8988T (cell line): ENCODE measurements around the gene LILRA1.
"Not testable (repeated sequence)": the region's sequence is repeated elsewhere in the genome, so short reads cannot be mapped to it uniquely, and the experiment has no call there.

Experiments
- DNase-seq: peaks from one replicate; pipeline ENCODE4 v3.0.0; 2011

LILRA1 gene

DNA sequence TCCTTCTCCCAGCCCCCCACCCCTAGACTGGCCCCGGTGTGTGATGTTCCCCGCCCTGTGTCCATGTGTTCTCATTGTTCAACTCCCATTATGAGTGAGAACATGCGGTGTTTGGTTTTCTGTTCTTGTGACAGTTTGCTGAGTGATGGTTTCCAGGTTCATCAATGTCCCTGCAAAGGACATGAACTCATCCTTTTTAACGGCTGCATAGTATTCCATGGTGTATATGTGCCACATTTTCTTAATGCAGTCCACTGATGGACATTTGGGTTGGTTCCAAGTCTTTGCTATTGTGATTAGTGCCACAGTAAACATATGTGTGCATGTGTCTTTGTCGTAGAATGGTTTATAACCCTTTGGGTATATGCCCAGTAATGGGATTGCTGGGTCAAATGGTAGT lies 15.2 kb upstream of the LILRA1 start:
- not testable (repeated sequence) for DNase-seq

DNA sequence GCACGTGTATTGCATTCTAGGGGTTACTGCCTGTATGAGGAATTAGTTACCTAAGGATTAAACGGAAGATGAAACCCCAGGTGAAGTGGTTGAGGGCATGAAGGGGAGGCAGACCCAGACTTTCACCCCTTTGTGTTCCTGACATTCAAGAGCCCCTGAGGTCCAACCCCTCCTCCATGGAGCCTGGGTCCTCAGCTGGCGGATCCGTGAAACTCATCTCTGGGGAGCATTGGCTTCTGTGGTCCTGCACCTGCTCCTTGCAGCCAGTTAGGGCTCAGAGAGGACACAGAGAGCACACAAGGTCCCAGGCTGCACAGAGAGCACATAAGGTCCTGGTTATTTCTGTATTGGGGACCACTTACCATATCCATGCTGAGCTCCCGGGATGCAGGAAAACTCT lies 7.0 kb upstream of the LILRA1 start:
- no peak for DNase-seq

DNA sequence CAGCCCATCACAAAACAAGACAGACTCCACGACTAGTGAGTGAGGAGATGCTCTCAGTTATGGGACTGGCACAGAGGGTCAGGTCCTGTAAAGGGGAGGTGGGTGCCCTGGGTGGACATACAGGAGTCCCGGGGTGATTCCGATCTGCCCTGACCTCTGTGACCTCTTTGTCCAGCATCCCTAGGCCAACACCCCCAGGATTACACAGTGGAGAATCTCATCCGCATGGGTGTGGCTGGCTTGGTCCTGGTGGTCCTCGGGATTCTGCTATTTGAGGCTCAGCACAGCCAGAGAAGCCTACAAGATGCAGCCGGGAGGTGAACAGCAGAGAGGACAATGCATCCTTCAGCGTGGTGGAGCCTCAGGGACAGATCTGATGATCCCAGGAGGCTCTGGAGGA lies 6.4 kb upstream of the LILRA1 start:
- DNase-seq: no peak

DNA sequence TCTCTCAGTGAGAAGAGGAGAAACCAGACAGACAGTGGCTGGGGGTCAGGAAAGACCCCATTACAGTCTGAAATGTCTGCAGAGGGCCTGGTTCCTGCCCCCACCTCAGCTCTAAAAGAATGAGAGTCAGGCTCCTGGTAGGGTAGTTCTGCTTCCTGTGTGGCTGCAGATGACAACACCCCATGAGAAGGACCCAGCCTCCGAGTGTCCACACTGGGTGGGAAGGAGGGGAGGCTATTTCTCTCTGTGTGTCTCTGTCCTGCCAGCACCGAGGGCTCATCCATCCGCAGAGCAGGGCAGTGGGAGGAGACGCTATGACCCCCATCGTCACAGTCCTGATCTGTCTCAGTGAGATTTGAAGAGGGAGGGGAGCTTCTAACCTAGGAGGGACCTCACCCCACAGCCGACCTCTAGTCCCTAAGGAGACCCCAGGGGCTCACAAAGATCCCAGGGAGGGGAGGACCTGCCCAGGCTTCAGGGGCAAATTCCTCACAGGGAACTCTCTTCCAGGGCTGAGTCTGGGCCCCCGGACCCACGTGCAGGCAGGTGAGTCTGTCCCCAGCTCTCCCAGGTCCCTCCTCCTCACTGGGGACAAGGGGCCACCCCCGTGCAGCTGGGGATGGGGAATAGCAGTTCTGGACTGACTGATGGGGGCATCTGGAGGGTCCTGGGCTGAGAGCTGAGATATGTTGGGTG lies 647 bp downstream of the LILRA1 start:
- not testable (repeated sequence) for DNase-seq

DNA sequence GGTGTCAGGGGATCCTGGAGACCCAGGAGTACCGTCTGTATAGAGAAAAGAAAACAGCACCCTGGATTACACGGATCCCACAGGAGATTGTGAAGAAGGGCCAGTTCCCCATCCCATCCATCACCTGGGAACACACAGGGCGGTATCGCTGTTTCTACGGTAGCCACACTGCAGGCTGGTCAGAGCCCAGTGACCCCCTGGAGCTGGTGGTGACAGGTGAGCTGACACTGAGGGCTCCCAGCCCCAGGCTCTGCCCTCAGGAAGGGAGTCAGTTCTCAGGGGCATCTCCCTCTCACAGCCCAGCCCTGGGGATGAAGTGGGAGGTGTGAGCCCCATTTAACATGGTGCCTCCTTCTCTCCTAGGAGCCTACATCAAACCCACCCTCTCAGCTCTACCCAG lies 1.3 kb downstream of the LILRA1 start:
- no peak for DNase-seq

DNA sequence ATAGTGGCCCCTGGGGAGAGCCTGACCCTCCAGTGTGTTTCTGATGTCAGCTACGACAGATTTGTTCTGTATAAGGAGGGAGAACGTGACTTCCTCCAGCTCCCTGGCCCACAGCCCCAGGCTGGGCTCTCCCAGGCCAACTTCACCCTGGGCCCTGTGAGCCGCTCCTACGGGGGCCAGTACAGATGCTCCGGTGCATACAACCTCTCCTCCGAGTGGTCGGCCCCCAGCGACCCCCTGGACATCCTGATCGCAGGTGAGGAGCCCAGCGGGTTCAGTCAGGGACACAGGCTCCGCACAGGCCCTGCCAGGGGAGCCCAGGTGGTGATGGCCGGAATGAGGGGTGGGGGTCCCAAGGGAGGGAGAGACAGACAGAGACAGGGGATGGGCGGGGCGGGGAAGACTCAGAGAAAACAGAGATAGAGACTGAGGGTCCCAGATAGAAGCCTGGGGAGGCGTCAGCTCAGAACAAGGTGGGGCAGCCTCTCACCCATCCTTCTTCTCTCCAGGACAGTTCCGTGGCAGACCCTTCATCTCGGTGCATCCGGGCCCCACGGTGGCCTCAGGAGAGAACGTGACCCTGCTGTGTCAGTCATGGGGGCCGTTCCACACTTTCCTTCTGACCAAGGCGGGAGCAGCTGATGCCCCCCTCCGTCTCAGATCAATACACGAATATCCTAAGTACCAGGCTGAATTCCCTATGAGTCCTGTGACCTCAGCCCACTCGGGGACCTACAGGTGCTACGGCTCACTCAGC lies 2.4 kb downstream of the LILRA1 start:
- not testable (repeated sequence) for DNase-seq

DNA sequence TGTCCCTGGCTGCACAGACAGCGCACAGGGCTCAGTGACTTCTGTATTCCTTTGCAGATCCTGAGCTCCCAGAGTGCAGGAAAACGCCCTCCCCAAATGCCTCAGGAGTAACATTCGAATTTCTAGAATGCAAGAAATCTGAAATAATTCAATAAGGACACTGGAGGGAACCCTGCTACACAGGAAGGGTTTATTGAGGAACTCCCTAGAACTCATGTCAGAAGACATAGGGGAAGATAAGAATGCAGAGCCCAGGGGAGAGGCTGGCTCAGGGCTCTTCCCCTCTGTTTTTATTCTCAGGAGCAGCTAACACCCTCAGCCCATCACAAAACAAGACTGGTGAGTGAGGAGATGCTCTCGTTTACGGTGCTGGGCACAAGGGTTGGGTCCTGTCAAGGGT lies 6.8 kb downstream of the LILRA1 start:
- DNase-seq: no peak

DNA sequence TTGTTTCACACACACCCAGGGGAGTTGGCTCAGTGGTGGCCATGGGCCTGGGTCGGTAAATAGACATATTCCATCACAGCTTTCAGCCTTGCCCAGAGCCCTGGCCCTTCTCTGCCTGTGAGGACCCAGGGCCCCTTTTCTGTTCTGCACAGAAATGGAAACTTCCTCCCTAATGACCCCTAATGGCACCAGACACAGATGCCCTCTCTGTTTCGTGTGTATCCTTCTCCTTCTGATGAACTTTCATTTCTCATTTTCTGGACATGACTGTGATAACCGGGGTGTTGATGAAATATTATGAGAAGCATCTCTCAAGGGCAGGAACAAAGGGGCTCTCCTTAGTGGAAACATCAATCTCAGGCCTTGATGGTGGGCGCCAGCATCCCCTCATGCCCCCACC lies 12.8 kb downstream of the LILRA1 start:
- no peak for DNase-seq

DNA sequence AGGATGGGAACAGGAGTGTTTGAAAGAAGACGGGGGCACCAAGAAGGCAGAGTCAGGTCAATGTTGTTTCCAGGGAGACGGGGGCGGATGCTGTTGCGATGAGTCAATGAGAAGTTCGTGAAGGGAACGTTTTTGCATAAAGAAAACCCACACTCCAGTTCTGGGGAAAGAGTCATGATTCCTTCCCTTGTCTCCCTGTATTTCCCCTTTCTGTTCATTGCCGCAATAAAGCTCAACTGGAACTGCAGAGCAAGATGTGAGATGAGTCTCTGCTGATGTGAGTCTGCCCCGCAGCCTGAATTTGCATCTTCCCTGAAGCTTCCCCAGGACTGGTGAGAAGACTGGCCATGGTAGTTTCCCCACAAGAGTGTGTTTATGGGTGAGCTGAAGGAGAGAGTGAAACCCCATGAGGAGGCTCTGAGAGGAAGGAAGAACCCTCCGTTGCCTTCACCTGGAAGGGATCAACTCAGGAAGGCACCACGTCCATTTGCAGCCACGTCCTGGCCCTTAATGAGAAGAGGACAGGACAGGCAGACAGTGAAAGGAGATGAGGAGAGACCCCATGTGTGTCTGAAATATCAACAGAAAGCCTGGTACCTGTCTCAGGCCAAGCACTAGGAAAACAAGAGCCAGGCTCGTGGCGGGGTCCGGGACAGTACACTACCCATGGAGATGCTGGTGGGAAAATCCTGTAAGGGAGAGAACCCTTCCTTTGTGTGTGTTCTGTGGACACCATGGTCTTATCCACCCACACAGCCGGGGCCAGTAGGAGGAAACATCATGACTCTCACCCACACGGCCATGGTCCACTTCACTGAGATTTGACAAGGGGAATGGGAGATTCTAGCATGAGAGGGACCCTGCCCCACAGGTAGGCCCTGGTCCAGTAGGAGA lies 13.7 kb downstream of the LILRA1 start:
- DNase-seq: no peak

DNA sequence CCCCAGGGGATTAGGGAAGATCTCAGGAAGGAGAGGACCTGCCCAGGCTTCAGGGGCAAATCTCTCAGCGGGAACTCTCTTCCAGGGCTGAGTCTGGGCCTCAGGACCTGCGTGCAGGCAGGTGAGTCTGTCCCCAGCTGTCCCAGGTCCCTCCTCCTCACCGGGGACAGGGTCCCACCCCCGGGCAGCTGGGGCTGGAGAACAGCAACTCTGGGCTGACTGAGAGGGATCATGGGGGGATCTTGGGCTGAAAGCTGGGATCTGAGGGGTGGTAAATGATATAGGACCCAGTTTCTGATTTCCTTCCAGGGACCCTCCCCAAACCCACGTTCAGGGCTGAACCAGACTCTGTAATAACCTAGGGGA lies 14.3 kb downstream of the LILRA1 start:
- DNase-seq: no peak

DNA sequence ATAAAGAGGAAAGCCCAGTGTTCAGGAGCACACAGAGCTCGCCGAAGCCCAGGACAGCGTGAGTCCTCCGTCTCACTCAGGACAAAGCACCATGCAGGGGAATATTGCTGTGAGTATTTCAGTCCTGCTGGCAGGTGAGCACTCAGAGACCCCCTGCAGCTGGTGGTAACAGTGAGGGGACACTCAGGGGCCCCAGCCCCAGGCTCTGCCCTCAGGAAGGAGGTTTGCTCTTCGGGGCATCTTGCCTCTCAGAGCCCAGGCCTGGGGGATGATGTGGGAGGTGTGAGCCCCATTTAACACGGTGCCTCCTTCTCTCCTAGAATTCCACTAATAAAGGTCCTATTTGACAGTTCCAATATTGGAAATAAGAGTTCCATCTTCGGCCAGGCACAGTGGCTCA lies 14.8 kb downstream of the LILRA1 start:
- no peak for DNase-seq

DNA sequence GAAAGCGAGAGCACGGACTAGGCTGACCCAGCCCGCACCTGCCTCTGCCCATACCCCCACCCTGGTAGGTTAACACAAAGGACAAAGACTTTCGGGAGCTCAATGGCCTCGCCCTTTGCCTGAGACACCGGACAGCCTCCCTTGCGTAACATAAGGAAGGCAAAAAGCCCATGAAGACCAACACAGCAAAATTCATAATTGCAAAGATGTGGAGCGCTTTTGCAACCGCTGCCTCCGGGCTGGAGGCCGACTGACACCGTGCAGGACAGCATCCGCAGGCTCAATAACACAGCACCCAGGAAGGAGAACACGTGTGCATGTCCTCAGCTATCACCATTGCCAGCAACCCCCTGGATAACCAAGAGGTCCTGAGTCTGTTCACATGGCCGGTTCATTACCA lies 15.4 kb downstream of the LILRA1 start:
- no peak for DNase-seq

DNA sequence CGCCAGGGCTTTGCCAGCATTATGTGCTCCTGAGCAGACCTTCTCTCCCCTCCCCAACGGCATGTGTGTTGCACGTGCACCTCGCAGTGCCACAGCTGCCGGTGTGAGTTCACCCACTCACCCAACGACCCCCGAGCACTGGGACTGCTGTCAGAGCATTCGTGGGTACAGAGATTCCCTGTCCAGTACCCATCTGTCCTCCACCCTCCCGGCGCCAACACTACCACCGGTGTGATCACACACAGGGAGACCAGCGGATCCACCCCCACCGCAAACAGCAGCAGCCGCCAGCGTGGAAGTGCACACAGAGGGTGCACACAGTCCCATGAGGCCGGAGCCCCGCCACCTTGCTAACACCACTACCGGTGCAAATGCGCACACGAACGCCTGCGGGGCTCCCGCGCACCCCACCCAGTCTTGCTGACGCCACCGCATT lies 15.9 kb downstream of the LILRA1 start:
- DNase-seq: no peak

DNA sequence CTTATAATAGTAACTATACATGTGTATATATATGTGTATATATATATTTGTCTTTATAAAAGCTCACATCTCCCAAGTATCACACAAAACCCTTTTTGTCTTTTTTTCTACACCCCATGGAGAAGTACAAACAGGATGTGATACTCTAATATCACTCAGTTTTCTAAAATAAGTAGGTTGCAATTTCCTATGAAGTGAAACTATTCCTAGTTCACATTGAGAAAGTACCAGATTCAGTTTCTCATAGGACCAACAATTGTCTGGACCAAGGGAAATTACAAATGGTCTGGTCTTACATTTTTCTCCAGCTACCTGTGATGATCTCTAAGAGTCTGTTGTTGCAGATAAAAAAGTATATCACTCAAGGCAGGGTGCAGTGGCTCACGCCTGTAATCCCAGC lies 19.0 kb downstream of the LILRA1 start:
- DNase-seq: no peak

DNA sequence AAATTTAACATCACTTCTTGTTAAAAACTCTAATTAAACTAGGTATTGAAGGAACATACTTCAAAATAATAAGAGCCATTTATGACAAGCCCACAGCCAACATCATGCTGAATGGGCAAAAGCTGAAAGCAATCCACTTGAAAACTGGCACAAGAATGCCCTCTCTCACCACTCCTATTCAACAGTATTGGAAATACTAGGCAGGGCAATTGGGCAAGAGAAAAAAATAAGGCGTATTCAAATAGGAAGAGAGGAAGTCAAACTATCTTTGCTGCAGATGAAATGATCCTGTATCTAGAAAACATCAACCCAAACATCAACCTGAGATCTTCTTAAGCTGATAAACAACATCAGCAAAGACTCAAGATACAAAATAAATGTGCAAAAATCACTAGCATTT lies 21.3 kb downstream of the LILRA1 start:
- DNase-seq: no peak

DNA sequence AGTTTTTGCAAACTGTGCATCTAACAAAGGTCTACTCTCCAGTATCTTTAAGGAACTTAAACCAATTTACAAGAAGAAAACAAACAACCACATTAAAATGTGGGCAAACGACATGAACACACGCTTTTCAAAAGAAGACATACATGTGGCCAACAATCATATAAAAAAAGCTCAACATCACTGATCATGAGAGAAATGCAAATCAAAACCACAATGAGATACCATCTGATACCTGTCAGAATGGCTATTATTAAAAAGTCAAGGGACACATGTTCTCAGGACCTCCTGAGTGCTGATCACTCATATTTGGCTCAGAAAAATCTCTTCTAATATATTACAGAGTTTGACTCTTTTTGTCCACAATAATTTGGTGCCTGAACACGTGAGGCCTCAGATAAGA lies 22.6 kb downstream of the LILRA1 start:
- DNase-seq: no peak

DNA sequence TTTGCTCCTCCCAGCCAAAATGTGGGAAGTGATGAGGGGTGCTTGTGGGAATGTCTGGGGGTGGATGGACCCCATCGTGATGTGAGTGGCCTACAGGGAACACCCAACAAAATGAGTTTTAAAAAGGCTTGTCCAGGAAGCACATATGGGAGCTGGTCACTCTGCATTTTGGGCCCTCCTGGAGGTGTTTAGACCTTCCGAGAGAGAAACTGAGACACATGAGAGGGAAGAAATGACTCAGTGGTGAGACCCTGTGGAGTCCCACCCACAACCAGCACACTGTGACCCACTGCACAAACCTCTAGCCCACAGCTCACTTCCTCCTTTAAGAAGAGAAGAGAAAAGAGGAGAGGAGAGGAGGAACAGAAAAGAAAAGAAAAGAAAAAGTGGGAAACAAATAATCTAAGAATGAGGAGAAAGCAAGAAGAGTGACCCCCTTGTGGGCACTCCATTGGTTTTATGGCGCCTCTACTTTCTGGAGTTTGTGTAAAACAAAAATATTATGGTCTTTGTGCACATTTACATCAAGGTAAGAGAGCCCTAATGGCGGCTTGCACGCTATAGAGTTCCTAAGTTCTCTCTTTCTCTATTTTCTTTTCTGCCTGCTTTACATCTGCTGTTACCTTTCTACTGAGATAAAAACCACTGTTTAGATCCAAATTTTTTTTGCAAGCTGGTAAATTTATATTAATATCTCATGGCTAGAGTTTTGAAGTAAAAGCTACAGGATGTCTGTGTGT lies 23.6 kb downstream of the LILRA1 start:
- no peak for DNase-seq

DNA sequence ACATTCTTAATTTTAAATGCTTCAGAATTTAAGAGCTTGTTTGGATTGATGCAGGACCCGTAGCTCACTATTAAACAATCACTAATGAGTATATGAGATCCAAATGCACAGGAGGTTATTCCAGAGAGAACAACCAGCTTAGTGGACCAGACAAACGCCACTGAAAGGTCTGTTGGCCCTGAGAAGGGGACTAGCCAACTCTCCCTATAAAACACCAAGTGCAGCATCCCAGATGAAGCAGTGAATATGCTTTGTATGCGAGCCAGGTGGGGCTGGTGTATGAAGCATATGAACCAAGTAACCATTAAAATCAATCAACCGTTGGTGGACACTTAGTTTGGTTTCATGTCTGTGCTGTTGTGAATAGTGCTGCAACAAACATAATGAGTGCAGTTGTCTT lies 27.0 kb downstream of the LILRA1 start:
- DNase-seq: no peak

DNA sequence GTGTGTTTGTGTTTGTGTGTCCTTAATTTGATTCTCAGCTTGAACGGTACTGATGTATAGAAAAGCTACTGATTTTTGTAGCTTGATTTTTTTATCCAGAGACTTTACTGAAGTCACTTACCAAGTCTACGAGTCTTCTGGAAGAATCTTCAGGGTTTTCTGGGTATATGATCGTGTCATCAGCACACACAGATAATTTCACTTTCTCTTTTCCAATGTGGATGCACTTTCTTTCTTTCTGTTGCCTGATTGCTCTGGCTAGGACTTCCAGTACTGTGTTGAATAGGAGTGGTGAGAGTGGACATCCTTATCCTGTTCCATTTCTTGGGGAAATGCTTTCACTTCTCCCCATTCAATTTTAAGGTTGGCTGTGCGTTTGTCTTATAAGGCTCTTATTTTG lies 29.0 kb downstream of the LILRA1 start:
- DNase-seq: no peak

DNA sequence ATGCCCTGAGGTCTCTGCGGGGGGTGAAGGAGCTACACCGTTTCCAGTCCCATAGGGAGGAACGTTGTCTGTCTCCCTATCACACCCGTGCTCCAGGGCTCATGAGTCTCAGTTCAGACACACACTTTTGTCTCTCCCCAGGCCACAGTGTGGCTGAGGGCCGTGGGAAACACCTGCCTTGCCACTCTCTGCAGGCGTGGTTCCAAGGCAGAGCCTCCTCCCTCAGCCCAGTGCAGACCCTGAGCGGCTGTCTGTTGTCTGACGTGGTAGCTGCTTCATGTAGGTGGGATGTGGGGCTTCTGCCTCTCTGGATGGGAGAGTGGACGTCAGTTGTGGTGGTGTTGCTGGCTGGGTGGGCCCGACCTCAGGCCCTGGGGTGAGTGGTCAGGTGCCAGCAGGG lies 30.8 kb downstream of the LILRA1 start:
- not testable (repeated sequence) for DNase-seq

DNA sequence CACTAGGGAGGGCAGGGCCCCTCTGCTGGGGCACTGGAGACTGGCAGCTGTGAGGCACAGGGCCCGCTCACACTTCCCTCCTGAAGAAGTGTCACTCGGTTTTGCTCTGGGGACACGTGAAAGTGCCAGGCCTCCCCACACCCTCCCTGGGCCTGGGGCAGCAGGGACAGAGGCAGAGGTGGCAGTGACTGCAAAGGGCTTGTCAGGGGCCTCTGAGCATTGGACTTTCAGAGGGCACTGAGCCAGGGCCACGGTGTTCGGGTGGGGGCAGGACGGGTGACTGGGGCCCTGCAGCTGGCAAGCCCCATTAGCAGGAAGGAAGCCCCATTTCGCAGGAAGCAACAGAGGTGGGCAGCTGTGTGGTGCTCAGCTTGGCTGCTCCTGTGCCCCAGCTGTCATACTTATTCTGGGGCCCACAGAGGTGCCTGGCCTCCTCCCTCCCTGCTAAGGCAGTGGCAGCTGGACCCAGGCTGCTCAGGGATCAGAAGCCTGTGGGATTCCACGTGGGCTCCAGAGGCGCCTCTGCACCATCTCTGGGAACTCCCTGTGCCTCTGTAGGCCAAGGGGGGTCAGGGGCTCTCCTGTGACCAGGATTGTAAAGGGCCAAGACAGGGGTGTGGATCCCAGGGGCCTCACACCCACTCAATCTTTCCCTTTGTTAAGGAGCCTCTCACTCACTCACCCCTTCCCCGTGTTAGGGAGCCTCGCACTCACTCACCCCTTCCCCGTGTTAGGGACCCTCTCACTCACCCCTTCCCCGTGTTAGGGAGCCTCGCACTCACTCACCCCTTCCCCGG lies 31.7 kb downstream of the LILRA1 start:
- DNase-seq: not testable (repeated sequence)

DNA sequence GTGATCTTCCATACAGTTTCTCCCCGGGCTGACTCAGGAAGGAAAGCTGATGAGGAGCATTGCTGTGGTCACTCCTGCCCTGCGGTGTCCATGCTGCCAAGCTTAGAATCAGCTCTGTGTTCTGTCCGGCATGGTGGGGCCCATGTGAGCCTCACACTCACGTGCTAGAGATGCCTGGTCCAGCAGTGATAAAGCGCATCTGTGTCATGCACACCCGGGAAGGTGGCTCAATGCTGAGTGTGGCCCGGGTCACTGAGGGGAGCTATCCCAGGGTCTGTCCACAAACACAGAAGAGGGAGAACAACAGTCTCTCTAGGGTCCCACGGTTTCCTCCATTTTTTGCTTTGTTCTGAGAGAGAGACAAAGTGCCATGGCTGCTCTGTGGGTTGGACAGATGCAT lies 33.3 kb downstream of the LILRA1 start:
- DNase-seq: no peak
